GM23338 (cell line): ENCODE measurements around the gene EYS. TPM values are rescaled to one million over a fixed set of nuclear protein-coding genes. Genes with fewer than 3 reads are reported as not detected.

Experiments
- ATAC-seq: fragments of 200-7000 bp; cut with Tn5 transposase; 3 replicates; pipeline ENCODE4 v1.9.1; 2020
- DNase-seq: peaks from one replicate; pipeline ENCODE4 v3.0.0-alpha.2; 2015; ENCODE audit warnings: low spot score
- H2AFZ ChIP-seq: fragments of 200-600 bp; sonication (generic); 2 replicates; pipeline ENCODE4 v1.8.0; 2016; ENCODE audit warnings: antibody characterized with exemption, mild to moderate bottlenecking, moderate library complexity
- H3F3A ChIP-seq: fragments of 200-600 bp; sonication (generic); replicated peaks from 2 replicates; pipeline ENCODE4 v1.8.0; 2017; ENCODE audit warnings: antibody characterized with exemption, mixed run types, low read depth
- H3K27ac ChIP-seq: fragments of 200-600 bp; sonication (generic); 2 replicates; pipeline ENCODE4 v1.6.1; 2016; ENCODE audit warnings: low read depth
- H3K27me3 ChIP-seq: fragments of 200-600 bp; sonication (generic); 2 replicates; pipeline ENCODE4 v1.8.0; 2016; ENCODE audit warnings: mild to moderate bottlenecking, mixed run types, moderate library complexity; ENCODE audit not compliant: insufficient read depth
- H3K36me3 ChIP-seq: fragments of 200-600 bp; sonication (generic); 2 replicates; pipeline ENCODE4 v1.8.0; 2016; ENCODE audit warnings: mild to moderate bottlenecking; ENCODE audit not compliant: insufficient read depth
- H3K4me1 ChIP-seq: fragments of 200-600 bp; sonication (generic); 2 replicates; pipeline ENCODE4 v1.8.0; 2016; ENCODE audit warnings: mild to moderate bottlenecking, moderate library complexity; ENCODE audit not compliant: insufficient read depth
- H3K4me2 ChIP-seq: fragments of 200-600 bp; sonication (generic); 2 replicates; pipeline ENCODE4 v1.7.1; 2017; ENCODE audit warnings: mixed run types
- H3K4me3 ChIP-seq: fragments of 200-600 bp; sonication (generic); 2 replicates; pipeline ENCODE4 v1.6.1; 2016; ENCODE audit warnings: mixed run types
- H3K79me2 ChIP-seq: fragments of 200-600 bp; sonication (generic); replicated peaks from 2 replicates; pipeline ENCODE4 v1.8.0; 2017; ENCODE audit warnings: mild to moderate bottlenecking; ENCODE audit not compliant: insufficient read depth
- H3K9me2 ChIP-seq: fragments of 200-600 bp; sonication (generic); 2 replicates; pipeline ENCODE4 v1.8.0; 2017; ENCODE audit not compliant: insufficient read depth
- H4K20me1 ChIP-seq: fragments of 200-600 bp; sonication (generic); replicated peaks from 2 replicates; pipeline ENCODE4 v1.8.0; 2017; ENCODE audit warnings: mild to moderate bottlenecking; ENCODE audit not compliant: insufficient read depth
- H3K27ac Mint-ChIP-seq: 2 replicates; pipeline ENCODE4 v1.8.0; 2020; ENCODE audit warnings: inconsistent platforms, mild to moderate bottlenecking, moderate library complexity, mixed read lengths
- H3K27me3 Mint-ChIP-seq: 3 replicates; pipeline ENCODE4 v1.8.0; 2022; ENCODE audit warnings: low read depth, mild to moderate bottlenecking, moderate library complexity, mixed read lengths, inconsistent platforms; ENCODE audit not compliant: insufficient read depth, poor library complexity
- H3K36me3 Mint-ChIP-seq: 3 replicates; pipeline ENCODE4 v1.8.0; 2021; ENCODE audit warnings: low read depth, mild to moderate bottlenecking, inconsistent platforms, moderate library complexity, mixed read lengths
- H3K4me1 Mint-ChIP-seq: 3 replicates; pipeline ENCODE4 v1.8.0; 2020; ENCODE audit warnings: mild to moderate bottlenecking, inconsistent platforms, mixed read lengths
- H3K4me3 Mint-ChIP-seq: 3 replicates; pipeline ENCODE4 v1.8.0; 2021; ENCODE audit warnings: moderate library complexity, mild to moderate bottlenecking, inconsistent platforms, mixed read lengths
- H3K9me3 Mint-ChIP-seq: 3 replicates; pipeline ENCODE4 v1.8.0; 2020; ENCODE audit warnings: moderate library complexity, mild to moderate bottlenecking, inconsistent platforms, mixed read lengths
- CTCF ChIP-seq, 2 experiments: fragments of 200-600 bp in 1 of 2; sonication (generic) in 1 of 2; conservative IDR thresholded peaks; 2 replicates each; pipeline versions ENCODE4 v1.5.1 to v1.6.1; 2016 to 2017; ENCODE audit warnings: antibody characterized with exemption in 2 of 2, low read depth in 2 of 2, mild to moderate bottlenecking in 2 of 2, moderate library complexity in 1 of 2
- ETS1 ChIP-seq: IDR thresholded peaks from 2 replicates; pipeline ENCODE4 v1.6.1; 2016; ENCODE audit warnings: antibody characterized with exemption
- EZH2 ChIP-seq: fragments of 200-600 bp; sonication (generic); IDR thresholded peaks from one replicate; pipeline ENCODE4 v1.8.0; 2017; ENCODE audit warnings: antibody characterized with exemption, mild to moderate bottlenecking, low read depth; ENCODE audit not compliant: unreplicated experiment
- EZH2phosphoT487 ChIP-seq: fragments of 200-600 bp; sonication (generic); IDR thresholded peaks from one replicate; pipeline ENCODE4 v1.8.1; 2018; ENCODE audit warnings: antibody characterized with exemption; ENCODE audit not compliant: unreplicated experiment
- JUNB ChIP-seq: IDR thresholded peaks from one replicate; pipeline ENCODE4 v1.6.1; 2016; ENCODE audit warnings: antibody characterized with exemption; ENCODE audit not compliant: unreplicated experiment
- NANOG ChIP-seq: IDR thresholded peaks from 2 replicates; pipeline ENCODE4 v1.6.1; 2016; ENCODE audit warnings: antibody characterized with exemption, borderline replicate concordance
- REST ChIP-seq: IDR thresholded peaks from one replicate; pipeline ENCODE4 v1.6.1; 2018; ENCODE audit warnings: antibody characterized with exemption; ENCODE audit not compliant: unreplicated experiment
- ZNF114 ChIP-seq: fragments of 250-450 bp; sonication (Bioruptor Pico); IDR thresholded peaks from 2 replicates; pipeline ENCODE4 v1.5.0; 2020; ENCODE audit warnings: mild to moderate bottlenecking, moderate library complexity
- ZNF331 ChIP-seq: fragments of 250-450 bp; sonication (Bioruptor Pico); IDR thresholded peaks from 2 replicates; pipeline ENCODE4 v1.5.0; 2020; ENCODE audit warnings: low read depth, mild to moderate bottlenecking, moderate library complexity
- polyA plus RNA-seq: library from polyadenylated mRNA; unstranded; fragments of >200 nt; fragmentation: Nextera tagmentation; extraction: Ambion mirVana; gene quantifications from 2 replicates; pipeline ENCODE4 v1.2.1, GENCODE V29; 2016
- total RNA-seq: library from RNA; depleted of rRNA; stranded (reverse); fragments of >200 nt; shearing (Covaris generic); gene quantifications from 2 replicates; pipeline ENCODE4 v1.2.3, GENCODE V29; 2014

EYS gene
- total and polyA plus RNA-seq, 2 experiments from 2014 or later = 0.38 to 0.52 TPM

- no peak for DNase-seq
Observed at GRCh38 chr6:65229825-65230224, 477.2 kb downstream of the EYS start.

GRCh38 chr6:65221153-65221552, 485.9 kb downstream of the EYS start:
- Histone ChIP-seq H3K4me1 (no peaks in the 10 kb centered on the region), H2AFZ (no peak overlapping the region), H3F3A (no peaks in the 10 kb centered on the region), H3K36me3 (no peaks in the 10 kb centered on the region), H3K27ac (no peak overlapping the region), H4K20me1 (no peaks in the 10 kb centered on the region), H3K4me2 (no peak overlapping the region), H3K4me3 (no peak overlapping the region), H3K27me3 (no peaks in the 10 kb centered on the region), H3K9me2 (0 out of 2 replicates have a peak, but pooled peaks cover 3% of the 10 kb centered on the region), H3K79me2 (no peaks in the 10 kb centered on the region)
- DNase-seq (no peak), ATAC-seq (no peak)
- Mint-ChIP-seq H3K9me3 (peaks cover 52% of the 10 kb centered on the region), H3K36me3 (peaks cover 30% of the 10 kb centered on the region), H3K27ac (no peak overlapping the region), H3K4me3 (no peak overlapping the region), H3K27me3 (no peaks in the 10 kb centered on the region), H3K4me1 (no peaks in the 10 kb centered on the region)
- TF ChIP-seq ETS1 = no peak
- TF ChIP-seq REST = no peak
- TF ChIP-seq NANOG = no peak
- TF ChIP-seq EZH2phosphoT487 = no peak
- no peak for TF ChIP-seq ZNF114

More at GRCh38 chr6:65229825-65230224, 477.2 kb downstream of the EYS start:
- no peak for ATAC-seq
- Histone ChIP-seq H3K4me1 (no peaks in the 10 kb centered on the region), H3K27ac (no peak overlapping the region), H2AFZ (no peak overlapping the region), H3K27me3 (no peaks in the 10 kb centered on the region), H3K4me2 (no peak overlapping the region), H3K4me3 (no peak overlapping the region), H3K36me3 (no peaks in the 10 kb centered on the region), H4K20me1 (no peaks in the 10 kb centered on the region), H3K79me2 (no peaks in the 10 kb centered on the region), H3F3A (no peaks in the 10 kb centered on the region), H3K9me2 (no peaks in the 10 kb centered on the region)
- H3K27ac Mint-ChIP-seq = no peak overlapping the region
- no peaks in the 10 kb centered on the region for H3K4me1 Mint-ChIP-seq
- H3K9me3 Mint-ChIP-seq = no peaks in the 10 kb centered on the region
- TF ChIP-seq JUNB (no peak), ZNF331 (CRISPR knock-in tag) (no peak), CTCF (conservative IDR thresholded peaks at IDR 0.05; ENCODE audit: low read depth in 2 of 2) (no peak), NANOG (no peak), EZH2 (no peak), EZH2phosphoT487 (no peak)
- H3K36me3 Mint-ChIP-seq = no peaks in the 10 kb centered on the region
- no peak overlapping the region for H3K4me3 Mint-ChIP-seq
- peaks cover 2% of the 10 kb centered on the region for H3K27me3 Mint-ChIP-seq
